ENCODE data around the gene POLN. TPM values are rescaled to one million over a fixed set of nuclear protein-coding genes. Genes with fewer than 3 reads are reported as not detected.
"Not testable (repeated sequence)": the region's sequence is repeated elsewhere in the genome, so short reads cannot be mapped to it uniquely, and the experiment has no call there.

The POLN gene
- total RNA-seq, 2 donors from 2014 or later = 2.8 to 2.9 TPM

- H3K4me1 Mint-ChIP-seq = peaks cover 9% of the 10 kb centered on the region
- H3K4me3 ChIP-seq (ENCODE audit: low read length) = no peak overlapping the region
- H3K27me3 Mint-ChIP-seq (ENCODE audit: insufficient read depth) = no peaks in the 10 kb centered on the region
- H3K36me3 Mint-ChIP-seq (ENCODE audit: low read depth) = no peaks in the 10 kb centered on the region
- no peaks in the 10 kb centered on the region for H3K27me3 ChIP-seq (ENCODE audit: control insufficient read depth, insufficient read depth, low read length, poor library complexity, severe bottlenecking)
- no peak overlapping the region for H3K9ac ChIP-seq (ENCODE audit: extremely low read depth, low read length, poor library complexity, severe bottlenecking)
- no peaks in the 10 kb centered on the region for H3K9me3 Mint-ChIP-seq
- TF ChIP-seq CTCF (conservative IDR thresholded peaks at IDR 0.05) = no peak
- no peaks in the 10 kb centered on the region for H3K9me3 ChIP-seq (ENCODE audit: control insufficient read depth, low read length)
- no peak overlapping the region for H3K4me3 Mint-ChIP-seq
- H3K27ac Mint-ChIP-seq = no peak overlapping the region
- no peak overlapping the region for H3K27ac ChIP-seq (ENCODE audit: low read depth, low read length)
- no peaks in the 10 kb centered on the region for H3K36me3 ChIP-seq (ENCODE audit: control insufficient read depth, insufficient read depth, low read length)
- H3K4me1 ChIP-seq (ENCODE audit: control insufficient read depth, insufficient read depth, low read length) = peaks cover under 1% of the 10 kb centered on the region
- no peak for DNase-seq
- 93 to 96% methylated on average over 16 to 28 of the region's 30 CpGs for WGBS, 2 experiments (ENCODE audit: insufficient coverage in 1 of 2, insufficient read length in 1 of 2)
Measured at GRCh38 chr4:2276581-2277325, 34.8 kb upstream of the POLN start.

GRCh38 chr4:2275546-2276251 is 33.8 kb upstream of the POLN start:
- no peak overlapping the region for H3K9ac ChIP-seq (ENCODE audit: extremely low read depth, low read length, poor library complexity, severe bottlenecking)

GRCh38 chr4:2275044-2275397 is 33.1 kb upstream of the POLN start:
- not testable (repeated sequence) for H3K36me3 Mint-ChIP-seq (ENCODE audit: low read depth); H3K9me3 Mint-ChIP-seq; H3K36me3 ChIP-seq (ENCODE audit: control insufficient read depth, insufficient read depth, low read length); H3K27me3 ChIP-seq (ENCODE audit: control insufficient read depth, insufficient read depth, low read length, poor library complexity, severe bottlenecking); H3K9ac ChIP-seq (ENCODE audit: extremely low read depth, low read length, poor library complexity, severe bottlenecking); DNase-seq; H3K4me3 ChIP-seq (ENCODE audit: low read length); H3K27ac ChIP-seq (ENCODE audit: low read depth, low read length); H3K27me3 Mint-ChIP-seq (ENCODE audit: insufficient read depth); H3K4me1 ChIP-seq (ENCODE audit: control insufficient read depth, insufficient read depth, low read length); H3K4me3 Mint-ChIP-seq; H3K9me3 ChIP-seq (ENCODE audit: control insufficient read depth, low read length); H3K27ac Mint-ChIP-seq
- H3K4me1 Mint-ChIP-seq = peaks cover 14% of the 10 kb centered on the region
- 88 to 93% methylated on average over 7 to 10 of the region's 10 CpGs for WGBS, 2 experiments (ENCODE audit: insufficient coverage in 1 of 2, insufficient read length in 1 of 2)

More at GRCh38 chr4:2275546-2276251, 33.8 kb upstream of the POLN start:
- Histone ChIP-seq H3K27ac (ENCODE audit: low read depth, low read length) (no peak overlapping the region), H3K36me3 (ENCODE audit: control insufficient read depth, insufficient read depth, low read length) (no peaks in the 10 kb centered on the region), H3K4me3 (ENCODE audit: low read length) (no peak overlapping the region), H3K4me1 (ENCODE audit: control insufficient read depth, insufficient read depth, low read length) (peaks cover 7% of the 10 kb centered on the region), H3K27me3 (ENCODE audit: control insufficient read depth, insufficient read depth, low read length, poor library complexity, severe bottlenecking) (no peaks in the 10 kb centered on the region), H3K9me3 (ENCODE audit: control insufficient read depth, low read length) (no peaks in the 10 kb centered on the region)
- no peaks in the 10 kb centered on the region for H3K36me3 Mint-ChIP-seq (ENCODE audit: low read depth)
- H3K4me1 Mint-ChIP-seq = peaks cover 13% of the 10 kb centered on the region
- TF ChIP-seq CTCF (conservative IDR thresholded peaks at IDR 0.05) = no peak
- H3K27me3 Mint-ChIP-seq (ENCODE audit: insufficient read depth) = no peaks in the 10 kb centered on the region
- no peaks in the 10 kb centered on the region for H3K9me3 Mint-ChIP-seq
- no peak for DNase-seq
- 94 to 97% methylated on average over 43 to 44 of the region's 44 CpGs for WGBS, 2 experiments (ENCODE audit: insufficient coverage in 1 of 2, insufficient read length in 1 of 2)
- no peak overlapping the region for H3K27ac Mint-ChIP-seq
- H3K4me3 Mint-ChIP-seq = no peak overlapping the region

Data from endodermal cell (in vitro differentiated cells).